Activated CD4-positive, alpha-beta T cell treated with anti-CD3 and anti-CD28 coated beads, Interleukin-2, amount 10 ng/mL, durations not matched to agents 7 days and 5 days (primary cell): Measurements from ENCODE around the gene SYNJ2. TPM values are rescaled to one million over a fixed set of nuclear protein-coding genes. Genes with fewer than 3 reads are reported as not detected.
"Not testable (repeated sequence)": the region's sequence is repeated elsewhere in the genome, so short reads cannot be mapped to it uniquely, and the experiment has no call there.

Experiments
- CTCF ChIA-PET: fragments of 350-600 bp; sonication (Branson Sonifier 250); formaldehyde crosslinking; loops from one replicate; lab custom pipeline; 2021; ENCODE audit warnings: antibody characterized with exemption; lab: Charles Lee
- POLR2A ChIA-PET: fragments of 350-600 bp; sonication (Branson Sonifier 250); formaldehyde crosslinking; loops from one replicate; lab custom pipeline; 2021; ENCODE audit warnings: antibody characterized with exemption; lab: Charles Lee
- DNase-seq: peaks from one replicate; pipeline ENCODE4 v3.0.0-alpha.2; 2020
- H3K27ac Mint-ChIP-seq: one replicate; pipeline ENCODE4 v1.8.0; 2021; ENCODE audit warnings: mild to moderate bottlenecking, moderate library complexity, mixed read lengths
- H3K27me3 Mint-ChIP-seq: one replicate; pipeline ENCODE4 v1.8.0; 2021; ENCODE audit warnings: mixed read lengths
- H3K36me3 Mint-ChIP-seq: one replicate; pipeline ENCODE4 v1.8.0; 2021; ENCODE audit warnings: low read depth, mixed read lengths
- H3K4me1 Mint-ChIP-seq: one replicate; pipeline ENCODE4 v1.8.0; 2021; ENCODE audit warnings: mixed read lengths
- H3K4me3 Mint-ChIP-seq: one replicate; pipeline ENCODE4 v1.8.0; 2021; ENCODE audit warnings: mild to moderate bottlenecking, moderate library complexity, mixed read lengths
- H3K9me3 Mint-ChIP-seq: one replicate; pipeline ENCODE4 v1.8.0; 2021; ENCODE audit warnings: mixed read lengths
- total RNA-seq, 2 experiments: library from RNA; stranded (reverse); gene quantifications; one replicate each; pipeline ENCODE4 v1.2.3, GENCODE V29; 2021

SYNJ2 gene
- total RNA-seq, 2 experiments from 2014 or later, result 35.8 to 39.0 TPM

DNA sequence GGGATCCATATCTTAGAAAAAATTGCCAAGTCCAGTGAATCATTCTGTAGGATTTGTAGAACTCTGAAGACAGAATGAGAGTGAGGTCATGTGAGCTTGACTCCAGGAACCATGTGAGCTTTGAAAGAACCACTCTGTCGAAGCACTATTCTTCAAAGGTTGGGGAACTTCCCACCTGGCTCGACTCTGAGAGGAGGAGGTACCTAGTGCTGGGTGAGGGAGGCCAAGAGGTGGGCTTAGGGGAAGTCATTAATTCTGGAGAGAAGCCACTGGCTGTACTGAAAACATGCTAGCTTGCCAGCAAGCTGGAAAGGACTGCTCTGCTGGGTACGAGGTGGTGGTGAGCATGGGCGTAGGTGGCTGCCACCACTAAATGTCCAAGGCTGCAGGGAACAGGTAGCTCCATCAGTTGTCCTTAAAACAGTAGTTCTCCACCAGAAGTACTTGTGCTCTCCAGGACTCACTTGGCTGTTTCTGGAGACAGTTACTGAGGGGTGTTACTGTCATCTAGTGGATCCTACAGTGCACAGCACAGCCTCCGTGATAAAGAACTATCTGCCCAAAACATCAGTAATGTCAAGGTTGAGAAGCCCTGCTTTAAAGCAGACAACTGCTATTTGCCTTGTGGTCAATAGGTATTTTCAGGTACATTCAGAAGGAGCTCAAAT, 34.7 kb upstream of the SYNJ2 start:
- H3K36me3 Mint-ChIP-seq, result peaks cover 6% of the 10 kb centered on the region
- DNase-seq, result peak; percentile 24
- POLR2A ChIA-PET, result no interaction called here

DNA sequence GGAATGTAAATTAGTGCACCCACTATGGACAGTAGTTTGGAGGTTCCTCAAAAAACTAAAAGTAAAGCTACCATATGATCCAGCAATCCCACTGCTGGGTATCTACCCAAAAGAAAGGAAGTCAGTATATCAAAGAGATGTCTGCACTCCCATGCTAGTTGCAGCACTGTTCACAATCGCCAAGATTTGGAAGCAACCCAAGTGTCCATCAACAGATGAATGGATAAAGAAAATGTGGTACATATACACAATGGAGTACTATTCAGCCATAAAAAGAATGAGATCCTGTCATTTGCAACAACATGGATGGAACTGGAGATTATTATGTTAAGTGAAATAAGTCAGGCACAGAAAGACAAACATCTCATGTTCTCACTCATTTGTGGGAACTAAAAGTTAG, 30.8 kb upstream of the SYNJ2 start:
- POLR2A ChIA-PET, H3K36me3 Mint-ChIP-seq, H3K27ac Mint-ChIP-seq, H3K4me1 Mint-ChIP-seq, H3K9me3 Mint-ChIP-seq, H3K4me3 Mint-ChIP-seq, DNase-seq: not testable (repeated sequence)
- peaks cover 25% of the 10 kb centered on the region for H3K27me3 Mint-ChIP-seq
- CTCF ChIA-PET, result interaction anchor here (1.4 to 1.5 kb wide), 2 partner anchors 10 to 75 kb away, joined by 3 to 4 read pairs; no protein-coding TSS in a partner anchor

More for the DNA sequence above, 34.7 kb upstream of the SYNJ2 start:
- Mint-ChIP-seq H3K4me3 (no peak overlapping the region), H3K9me3 (no peaks in the 10 kb centered on the region), H3K27ac (no peak overlapping the region), H3K4me1 (no peaks in the 10 kb centered on the region), H3K27me3 (peaks cover 25% of the 10 kb centered on the region)
- CTCF ChIA-PET, result interaction anchor here (0.6 to 1.7 kb wide), 9 partner anchors 9 to 329 kb away, joined by 3 to 5 read pairs (median 3); no protein-coding TSS in a partner anchor

GRCh38 chr6:157951828-157952227, 29.8 kb upstream of the SYNJ2 start:
- ChIA-PET POLR2A (no interaction called here), CTCF (interaction anchor here (0.7 to 2.4 kb wide), 5 partner anchors 9 to 74 kb away, joined by 3 to 5 read pairs (median 3); no protein-coding TSS in a partner anchor)
- Mint-ChIP-seq H3K27me3 (peaks cover 25% of the 10 kb centered on the region), H3K9me3 (no peaks in the 10 kb centered on the region), H3K36me3 (no peaks in the 10 kb centered on the region), H3K27ac (no peak overlapping the region), H3K4me3 (no peak overlapping the region), H3K4me1 (no peaks in the 10 kb centered on the region)
- DNase-seq, result no peak

DNA sequence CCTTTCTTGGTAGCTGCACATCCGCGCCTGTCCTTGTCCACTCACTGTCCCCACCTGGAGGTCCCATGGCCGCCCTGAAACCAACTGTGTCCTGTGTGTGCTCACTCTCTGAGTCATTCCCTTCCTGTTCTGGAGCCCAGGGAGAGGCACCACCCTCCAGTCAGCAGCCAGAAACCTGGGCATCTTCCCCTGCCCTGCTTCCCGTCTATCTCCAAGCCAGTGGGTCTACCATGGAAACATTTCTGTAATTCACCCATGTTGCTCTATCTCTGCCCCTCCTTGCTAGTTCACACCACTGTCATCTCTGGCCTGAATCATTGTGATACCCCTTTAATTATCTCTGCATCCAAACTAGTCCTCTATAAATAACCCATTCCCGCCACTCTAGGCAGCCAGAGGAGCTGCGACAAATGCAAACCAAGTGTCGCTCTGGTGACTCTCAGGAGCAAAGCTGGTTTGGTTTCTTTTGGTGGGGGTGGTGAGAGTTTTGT, 28.8 kb upstream of the SYNJ2 start:
- H3K36me3 Mint-ChIP-seq, result no peaks in the 10 kb centered on the region
- no peaks in the 10 kb centered on the region for H3K4me1 Mint-ChIP-seq
- H3K27me3 Mint-ChIP-seq, result peaks cover 25% of the 10 kb centered on the region
- POLR2A ChIA-PET, result no interaction called here
- H3K27ac Mint-ChIP-seq, result no peak overlapping the region
- DNase-seq, result no peak
- H3K4me3 Mint-ChIP-seq, result no peak overlapping the region
- CTCF ChIA-PET, result interaction anchor here (2.4 kb wide), 1 partner anchor 14 kb away, joined by 5 read pairs; no protein-coding TSS in a partner anchor
- H3K9me3 Mint-ChIP-seq, result peaks cover 2% of the 10 kb centered on the region

DNA sequence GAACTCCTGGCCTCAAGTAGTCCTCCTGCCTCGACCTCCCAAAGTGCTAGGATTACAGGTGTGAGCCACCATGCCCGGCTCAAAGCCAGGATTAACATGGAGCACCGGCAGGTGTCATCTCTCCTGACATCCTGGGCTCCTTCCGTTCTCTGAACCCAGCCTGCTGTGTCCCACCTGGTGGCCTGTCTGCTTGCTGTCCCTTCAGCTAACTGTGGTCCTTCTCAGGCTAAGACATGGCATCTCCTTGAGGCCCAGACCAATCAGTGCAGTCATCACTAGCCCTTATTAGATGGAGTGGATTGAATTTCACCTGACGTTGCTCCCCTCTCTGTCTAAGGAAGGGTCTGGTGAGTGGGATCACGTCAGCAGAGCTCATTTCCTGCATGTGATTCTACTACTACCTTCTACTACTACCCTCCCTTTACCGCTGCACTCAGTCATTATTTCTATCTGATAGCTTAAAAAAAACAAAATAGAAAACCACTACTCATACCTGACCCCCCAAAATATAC, 28.0 kb upstream of the SYNJ2 start:
- Mint-ChIP-seq H3K4me3 (no peak overlapping the region), H3K27ac (no peak overlapping the region), H3K27me3 (peaks cover 24% of the 10 kb centered on the region), H3K9me3 (peaks cover 6% of the 10 kb centered on the region), H3K36me3 (peaks cover 4% of the 10 kb centered on the region), H3K4me1 (no peaks in the 10 kb centered on the region)
- DNase-seq, result no peak
- POLR2A ChIA-PET, result no interaction called here
- CTCF ChIA-PET, result interaction anchor here (1.0 to 2.4 kb wide), 2 partner anchors 13 to 119 kb away, joined by 3 to 5 read pairs; no protein-coding TSS in a partner anchor

GRCh38 chr6:157954150-157955117, 27.2 kb upstream of the SYNJ2 start:
- ChIA-PET POLR2A (no interaction called here), CTCF (interaction anchor here (0.6 to 2.4 kb wide), 3 partner anchors 13 to 118 kb away, joined by 3 to 5 read pairs (median 3); no protein-coding TSS in a partner anchor)
- H3K4me1 Mint-ChIP-seq, result no peaks in the 10 kb centered on the region
- peaks cover 17% of the 10 kb centered on the region for H3K27me3 Mint-ChIP-seq
- peaks cover 13% of the 10 kb centered on the region for H3K9me3 Mint-ChIP-seq
- peaks cover 10% of the 10 kb centered on the region for H3K36me3 Mint-ChIP-seq
- H3K4me3 Mint-ChIP-seq, result no peak overlapping the region
- DNase-seq, result no peak
- H3K27ac Mint-ChIP-seq, result no peak overlapping the region

DNA sequence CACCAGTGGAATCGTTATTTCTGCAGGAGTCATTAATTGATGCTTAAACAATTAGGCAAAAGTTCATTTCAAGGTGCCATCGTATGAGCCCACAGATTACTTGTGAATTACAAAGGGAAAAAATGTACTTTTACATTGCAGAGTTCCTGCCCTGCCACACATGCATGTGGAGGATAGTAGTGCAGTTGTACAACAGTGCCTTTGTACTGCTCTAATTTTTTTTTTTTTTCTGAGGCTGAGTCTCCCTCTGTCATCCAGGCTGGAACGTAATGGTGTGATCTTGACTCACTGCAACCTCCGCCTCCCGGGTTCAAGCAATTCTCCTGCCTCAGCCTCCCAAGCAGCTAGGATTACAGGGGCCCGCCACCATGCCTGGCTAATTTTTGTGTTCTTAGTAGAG, 26.0 kb upstream of the SYNJ2 start:
- Mint-ChIP-seq H3K4me1 (no peaks in the 10 kb centered on the region), H3K9me3 (peaks cover 20% of the 10 kb centered on the region), H3K36me3 (peaks cover 15% of the 10 kb centered on the region), H3K27me3 (peaks cover 6% of the 10 kb centered on the region), H3K4me3 (no peak overlapping the region), H3K27ac (no peak overlapping the region)
- ChIA-PET CTCF (interaction anchor here (2.1 kb wide), 1 partner anchor 13 kb away, joined by 4 read pairs; no protein-coding TSS in a partner anchor), POLR2A (no interaction called here)
- no peak for DNase-seq

GRCh38 chr6:157956171-157956730, 25.4 kb upstream of the SYNJ2 start:
- Mint-ChIP-seq H3K4me1 (peaks cover 2% of the 10 kb centered on the region), H3K36me3 (peaks cover 15% of the 10 kb centered on the region), H3K27me3 (no peaks in the 10 kb centered on the region), H3K4me3 (no peak overlapping the region), H3K9me3 (peaks cover 22% of the 10 kb centered on the region), H3K27ac (no peak overlapping the region)
- DNase-seq, result no peak
- ChIA-PET CTCF (interaction anchor here (2.1 kb wide), 1 partner anchor 12 kb away, joined by 4 read pairs; no protein-coding TSS in a partner anchor), POLR2A (no interaction called here)

- H3K27me3 Mint-ChIP-seq, result no peaks in the 10 kb centered on the region
- POLR2A ChIA-PET, result no interaction called here
- H3K36me3 Mint-ChIP-seq, result peaks cover 18% of the 10 kb centered on the region
Measured at GRCh38 chr6:157959451-157960227, 22.0 kb upstream of the SYNJ2 start.

GRCh38 chr6:157961153-157961831, 20.4 kb upstream of the SYNJ2 start:
- H3K4me1 Mint-ChIP-seq, result peaks cover 29% of the 10 kb centered on the region
- ChIA-PET CTCF (interaction anchor here (0.9 to 1.3 kb wide), 3 partner anchors 9 to 111 kb away, joined by 3 to 4 read pairs (median 3); no protein-coding TSS in a partner anchor), POLR2A (no interaction called here)
- peaks cover 19% of the 10 kb centered on the region for H3K36me3 Mint-ChIP-seq
- no peaks in the 10 kb centered on the region for H3K27me3 Mint-ChIP-seq
- no peak for DNase-seq
- no peak overlapping the region for H3K27ac Mint-ChIP-seq
- no peak overlapping the region for H3K4me3 Mint-ChIP-seq
- H3K9me3 Mint-ChIP-seq, result peaks cover 26% of the 10 kb centered on the region

More at GRCh38 chr6:157959451-157960227, 22.0 kb upstream of the SYNJ2 start:
- no peak overlapping the region for H3K27ac Mint-ChIP-seq
- H3K4me3 Mint-ChIP-seq, result no peak overlapping the region
- H3K4me1 Mint-ChIP-seq, result peaks cover 29% of the 10 kb centered on the region
- DNase-seq, result no peak
- CTCF ChIA-PET, result interaction anchor here (1.0 kb wide), 1 partner anchor 12 kb away, joined by 3 read pairs; no protein-coding TSS in a partner anchor
- peaks cover 26% of the 10 kb centered on the region for H3K9me3 Mint-ChIP-seq
